Measurements from ENCODE around the gene KCNQ1.

KCNQ1 gene

GRCh38 chr11:2553198-2553597, 108.4 kb downstream of the KCNQ1 start:
- DNase-seq (ENCODE audit: low read depth, low spot score), result no peak

DNA sequence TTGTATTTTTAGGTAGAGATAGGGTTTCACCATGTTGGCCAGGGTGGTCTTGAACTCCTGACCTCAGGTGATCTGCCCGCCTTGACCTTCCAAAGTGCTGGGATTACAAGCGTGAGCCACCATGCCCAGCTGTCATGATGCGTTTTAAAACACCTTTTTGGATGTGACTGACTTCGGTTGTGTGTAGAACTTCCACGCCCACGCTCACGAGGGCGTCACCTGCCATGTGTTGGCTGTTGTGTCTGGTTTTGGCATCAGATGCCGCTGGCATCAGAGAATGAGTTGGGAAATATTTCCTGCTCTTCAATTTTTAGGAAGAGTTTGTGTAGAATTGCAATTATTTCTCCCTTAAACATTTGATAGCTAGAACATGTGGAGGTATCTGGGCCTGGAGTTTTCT, 109.1 kb downstream of the KCNQ1 start:
- DNase-seq (ENCODE audit: low read depth, low spot score), result no peak

- DNase-seq (ENCODE audit: low read depth, low spot score), result no peak
These were observed 109.8 kb downstream of the KCNQ1 start for GRCh38 chr11:2554338-2555207.

GRCh38 chr11:2555336-2555735, 110.5 kb downstream of the KCNQ1 start:
- no peak for DNase-seq (ENCODE audit: low read depth, low spot score)

DNA sequence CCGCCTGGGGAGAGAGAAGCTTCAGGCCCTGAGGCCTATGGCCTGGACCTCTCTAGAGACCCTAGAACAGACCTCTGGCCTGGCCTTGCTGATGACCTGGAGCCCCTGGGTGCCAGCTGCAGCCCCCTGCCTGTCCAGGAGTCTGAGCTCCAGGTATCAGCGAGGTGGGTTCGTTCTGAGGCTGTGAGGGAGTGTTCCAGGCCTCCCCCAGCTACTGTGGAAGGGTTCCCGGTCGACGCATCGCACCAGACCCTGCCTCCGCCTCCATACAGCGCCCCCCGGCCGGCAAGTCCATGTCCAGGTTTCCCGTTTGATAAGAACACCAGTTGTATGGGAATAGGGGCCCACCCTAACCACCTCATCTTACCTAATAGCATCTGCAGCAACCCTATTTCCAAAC, 111.1 kb downstream of the KCNQ1 start:
- DNase-seq (ENCODE audit: low read depth, low spot score), result no peak

DNA sequence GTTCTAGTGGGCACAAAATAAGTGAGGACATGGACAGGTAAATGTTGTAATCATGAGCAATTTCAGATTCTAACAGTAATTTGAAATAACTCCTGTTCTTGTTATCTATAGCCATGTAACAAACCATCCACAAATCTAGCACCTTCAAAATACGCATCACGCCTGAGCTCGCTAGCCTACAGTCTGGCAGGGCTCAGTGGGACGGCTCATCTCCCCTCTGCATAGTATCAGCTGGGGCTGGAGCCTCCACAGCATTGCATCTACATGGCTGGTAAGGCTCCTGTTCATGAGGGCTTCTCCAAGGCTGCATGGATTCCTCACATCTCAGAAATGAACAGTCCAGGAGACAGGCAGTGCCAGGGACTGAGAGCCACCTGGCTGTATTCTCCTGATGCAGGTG, 112.6 kb downstream of the KCNQ1 start:
- no peak for DNase-seq (ENCODE audit: low read depth, low spot score)

GRCh38 chr11:2558397-2558796, 113.6 kb downstream of the KCNQ1 start:
- no peak for DNase-seq (ENCODE audit: low read depth, low spot score)

- no peak for DNase-seq (ENCODE audit: low read depth, low spot score)
These were observed 114.2 kb downstream of the KCNQ1 start for GRCh38 chr11:2558861-2559526.

GRCh38 chr11:2559527-2560311, 114.9 kb downstream of the KCNQ1 start:
- no peak for DNase-seq (ENCODE audit: low read depth, low spot score)

- no peak for DNase-seq (ENCODE audit: low read depth, low spot score)
These were observed 117.1 kb downstream of the KCNQ1 start for GRCh38 chr11:2561696-2562581.

- no peak for DNase-seq (ENCODE audit: low read depth, low spot score)
These were observed 118.0 kb downstream of the KCNQ1 start for GRCh38 chr11:2562890-2563212.

GRCh38 chr11:2563213-2564007, 118.6 kb downstream of the KCNQ1 start:
- DNase-seq (ENCODE audit: low read depth, low spot score), result no peak

DNA sequence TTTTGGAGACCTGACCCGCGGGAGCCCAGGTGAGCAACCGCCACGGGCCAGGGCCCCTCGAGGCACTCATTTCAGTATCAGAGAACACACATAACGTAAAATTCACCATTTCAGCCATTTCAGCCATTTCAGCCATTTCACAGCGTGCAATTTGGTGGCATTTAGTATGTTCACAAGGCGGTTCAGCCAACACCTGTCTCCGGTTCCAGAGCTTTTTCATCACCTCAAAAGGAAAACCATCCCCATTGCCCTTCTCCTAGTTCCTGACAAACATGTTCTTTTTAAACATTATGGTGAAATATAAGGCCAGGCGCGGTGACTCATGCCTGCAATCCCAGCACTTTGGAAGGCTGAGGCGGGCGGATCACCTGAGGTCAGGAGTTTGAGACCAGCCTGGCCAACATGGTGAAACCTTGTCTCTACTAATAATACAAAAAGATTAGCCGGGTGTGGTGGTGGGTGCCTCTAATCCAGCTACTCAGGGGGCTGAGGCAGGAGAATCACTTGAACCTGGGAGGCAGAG, 119.3 kb downstream of the KCNQ1 start:
- no peak for DNase-seq (ENCODE audit: low read depth, low spot score)

DNA sequence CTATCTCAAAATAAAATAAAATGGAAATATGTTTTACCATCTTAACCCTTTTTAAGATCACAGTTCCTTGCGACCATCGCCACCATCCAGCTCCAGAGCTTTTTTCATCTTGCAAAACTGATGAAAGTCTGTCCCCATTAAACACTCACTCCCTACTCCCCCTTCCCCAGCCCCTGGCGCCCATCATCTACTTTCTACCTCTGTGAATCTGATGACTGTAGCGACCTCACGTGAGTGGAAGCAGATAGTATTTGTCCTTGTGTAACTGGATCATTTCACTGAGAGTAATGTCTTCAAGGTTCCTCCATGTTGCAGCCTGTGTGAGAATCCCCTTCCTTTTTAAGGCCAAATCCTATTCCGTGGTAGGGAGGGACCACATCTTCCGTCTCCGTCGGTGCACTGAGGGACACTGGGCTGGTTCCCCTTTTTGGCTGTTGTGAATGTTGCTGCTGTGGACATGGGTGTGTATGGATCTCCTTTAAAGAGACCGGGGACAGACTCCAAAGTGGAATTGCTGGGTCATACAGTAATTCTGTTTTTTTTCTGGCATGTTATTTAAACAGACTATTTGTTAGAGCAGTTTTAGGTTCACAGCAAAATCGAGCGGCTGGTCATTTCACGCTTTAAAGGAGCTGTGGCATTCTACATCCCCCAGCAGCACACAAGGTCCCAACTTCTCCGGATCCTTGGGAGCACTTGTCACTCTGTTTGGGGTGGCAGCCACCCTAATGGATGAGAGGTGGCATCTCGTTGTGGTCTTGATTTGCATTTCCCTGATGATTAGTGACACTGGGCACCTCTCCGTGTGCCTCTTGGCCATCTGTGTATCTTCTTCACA, 120.0 kb downstream of the KCNQ1 start:
- DNase-seq (ENCODE audit: low read depth, low spot score), result no peak

- DNase-seq (ENCODE audit: low read depth, low spot score), result no peak
These were observed 120.8 kb downstream of the KCNQ1 start for GRCh38 chr11:2565447-2566222.

DNA sequence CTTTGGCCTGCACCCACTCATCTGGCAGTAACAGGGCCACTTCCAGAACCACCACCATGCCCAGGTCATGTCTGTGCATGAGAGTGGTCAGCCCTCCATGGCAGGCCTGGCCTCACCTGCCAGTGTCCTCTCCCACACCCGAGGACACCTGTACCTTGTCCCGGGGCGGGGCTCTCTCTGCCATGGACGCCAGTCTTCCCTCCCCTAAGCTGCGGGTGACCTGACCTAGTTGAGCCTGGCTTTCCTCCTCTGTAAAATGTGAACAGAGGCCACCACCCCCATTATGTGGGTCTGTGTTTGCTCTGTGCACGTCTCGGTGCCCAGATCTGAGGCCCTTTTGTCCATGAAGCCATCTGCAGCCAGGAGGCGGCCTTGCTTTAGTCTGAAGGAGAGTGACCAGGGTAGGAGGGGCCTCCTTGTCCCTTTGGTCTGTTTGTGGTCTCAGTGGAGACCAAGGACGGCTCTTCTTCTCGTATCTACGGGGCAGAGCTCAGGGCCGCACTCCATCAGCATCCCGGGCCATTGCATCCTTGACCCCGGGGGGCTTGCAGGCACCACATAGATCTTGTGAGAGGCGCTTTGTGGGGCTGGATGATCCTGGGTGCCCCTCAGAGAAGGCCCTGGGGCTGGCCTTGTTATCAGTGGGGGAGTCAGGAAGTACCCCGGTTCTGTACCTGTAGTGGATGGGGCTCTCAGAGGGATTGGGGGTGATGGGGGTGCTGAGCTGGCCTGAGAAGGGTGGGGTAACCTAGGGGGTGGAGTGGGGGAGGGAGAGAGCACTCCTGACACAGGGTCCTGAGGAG, 121.6 kb downstream of the KCNQ1 start:
- no peak for DNase-seq (ENCODE audit: low read depth, low spot score)

GRCh38 chr11:2567026-2567671, 122.3 kb downstream of the KCNQ1 start:
- DNase-seq (ENCODE audit: low read depth, low spot score), result no peak
